HFF-Myc (cell line): ENCODE data around the gene CRBN.
A peak's percentile ranks its signal among the peaks of the same experiment; 100 is the strongest.

ENCODE experiments used
- DNase-seq: peaks from one replicate; pipeline ENCODE4 v3.0.0-alpha.2; 2011; ENCODE audit warnings: low read depth; ENCODE audit errors: extremely low read depth
- H3K4me3 ChIP-seq: replicated peaks from 2 replicates; pipeline ENCODE4 v1.5.1; 2011; ENCODE audit warnings: low read depth, mild to moderate bottlenecking, control low read depth, low read length
- TF ChIP-seq, protein P1 (sequence below): IDR thresholded peaks from 2 replicates; pipeline ENCODE4 v1.5.1; 2012; ENCODE audit warnings: mild to moderate bottlenecking, low read depth, low read length, control low read depth; ENCODE audit errors: missing control alignments

The CRBN gene

DNA sequence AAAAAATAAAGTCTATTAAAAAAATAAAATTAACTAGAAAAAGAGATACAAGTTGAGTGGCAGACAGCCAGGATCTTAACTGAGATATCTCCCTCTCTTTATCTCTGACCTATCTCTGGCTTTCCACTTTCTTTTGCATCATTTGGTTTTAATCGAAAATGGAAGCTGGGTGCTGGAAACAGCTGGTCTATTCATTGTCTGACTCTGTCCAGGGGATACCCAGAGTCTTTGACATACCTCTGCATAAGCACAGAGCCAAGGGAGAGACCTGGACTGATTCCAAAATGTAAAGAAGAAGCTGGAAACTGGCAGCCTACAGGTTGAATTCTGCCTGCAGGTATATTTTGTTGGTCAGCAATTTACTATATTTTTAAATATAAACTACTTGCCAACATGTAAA, 29.6 kb upstream of the CRBN start:
- DNase-seq, result no peak
- TF ChIP-seq, protein P1, sequence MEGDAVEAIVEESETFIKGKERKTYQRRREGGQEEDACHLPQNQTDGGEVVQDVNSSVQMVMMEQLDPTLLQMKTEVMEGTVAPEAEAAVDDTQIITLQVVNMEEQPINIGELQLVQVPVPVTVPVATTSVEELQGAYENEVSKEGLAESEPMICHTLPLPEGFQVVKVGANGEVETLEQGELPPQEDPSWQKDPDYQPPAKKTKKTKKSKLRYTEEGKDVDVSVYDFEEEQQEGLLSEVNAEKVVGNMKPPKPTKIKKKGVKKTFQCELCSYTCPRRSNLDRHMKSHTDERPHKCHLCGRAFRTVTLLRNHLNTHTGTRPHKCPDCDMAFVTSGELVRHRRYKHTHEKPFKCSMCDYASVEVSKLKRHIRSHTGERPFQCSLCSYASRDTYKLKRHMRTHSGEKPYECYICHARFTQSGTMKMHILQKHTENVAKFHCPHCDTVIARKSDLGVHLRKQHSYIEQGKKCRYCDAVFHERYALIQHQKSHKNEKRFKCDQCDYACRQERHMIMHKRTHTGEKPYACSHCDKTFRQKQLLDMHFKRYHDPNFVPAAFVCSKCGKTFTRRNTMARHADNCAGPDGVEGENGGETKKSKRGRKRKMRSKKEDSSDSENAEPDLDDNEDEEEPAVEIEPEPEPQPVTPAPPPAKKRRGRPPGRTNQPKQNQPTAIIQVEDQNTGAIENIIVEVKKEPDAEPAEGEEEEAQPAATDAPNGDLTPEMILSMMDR, result no peak
- H3K4me3 ChIP-seq, result no peak overlapping the region

DNA sequence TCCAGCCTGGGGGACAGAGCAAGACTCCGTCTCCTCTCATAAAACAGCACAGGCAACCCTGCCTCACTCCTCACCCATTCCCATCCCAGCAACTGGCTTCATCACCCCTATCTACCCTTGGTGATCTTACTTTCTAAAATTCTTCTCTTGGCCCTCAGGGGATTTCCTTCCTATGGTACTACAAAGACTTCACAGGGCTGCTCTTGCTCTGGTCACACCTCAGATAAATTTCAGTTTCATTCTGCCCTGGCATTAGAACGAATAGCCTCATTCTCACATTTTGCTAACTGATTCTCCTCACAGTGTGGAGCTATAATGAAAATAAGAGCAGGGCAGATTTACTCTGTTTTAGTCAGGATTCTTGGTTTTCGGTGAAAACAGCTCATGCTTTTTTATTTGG, 22.1 kb upstream of the CRBN start:
- TF ChIP-seq, protein P1, result no peak
- H3K4me3 ChIP-seq, result no peak overlapping the region
- no peak for DNase-seq

DNA sequence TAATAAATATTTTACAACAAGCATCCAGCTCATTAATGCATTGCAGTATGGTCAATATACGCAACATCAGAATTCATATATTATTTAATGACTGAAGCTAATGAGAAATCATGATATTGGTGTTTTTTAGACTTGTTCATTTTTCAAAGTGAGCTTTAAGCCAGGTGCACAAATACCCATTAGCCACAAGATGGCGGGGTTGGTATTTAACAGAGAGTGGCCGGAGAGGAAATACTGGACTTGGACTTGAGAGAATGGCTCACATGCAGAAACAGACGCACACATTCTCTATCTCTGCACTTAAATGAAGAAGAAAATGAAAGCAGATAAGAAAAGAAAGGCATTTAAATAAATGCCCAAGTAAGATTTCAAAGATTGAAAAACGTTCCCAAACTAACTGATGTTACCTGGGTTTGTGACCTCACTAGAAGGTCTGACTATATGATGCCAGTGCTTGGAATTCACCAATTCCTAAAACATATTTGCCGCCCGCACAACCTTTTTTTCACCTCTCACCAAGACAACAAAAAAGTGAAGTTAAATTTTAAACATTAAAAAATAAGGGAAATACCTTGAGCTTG, 21.2 kb upstream of the CRBN start:
- TF ChIP-seq, protein P1, result peak; percentile 64
- DNase-seq, result peak; percentile 17
- H3K4me3 ChIP-seq, result no peak overlapping the region

DNA sequence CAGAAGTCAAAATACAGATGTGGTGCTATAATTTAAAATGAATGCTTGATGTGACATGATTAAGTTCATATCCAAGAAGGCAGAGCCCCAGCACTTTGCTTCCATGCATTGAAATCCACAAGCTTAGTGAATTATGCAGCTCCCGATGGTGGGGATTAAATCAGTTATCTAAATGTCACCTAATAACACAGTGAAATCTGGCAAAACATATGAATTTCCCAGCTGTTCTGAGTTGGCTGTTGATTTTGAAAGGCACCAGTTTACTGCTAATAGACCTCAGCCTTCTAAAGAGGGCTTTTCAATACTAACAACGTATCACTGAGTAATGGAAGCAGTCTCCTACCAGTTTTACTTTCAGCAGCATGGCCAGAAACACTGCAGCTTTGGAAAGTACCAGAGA, 19.8 kb upstream of the CRBN start:
- TF ChIP-seq, protein P1, result no peak

DNA sequence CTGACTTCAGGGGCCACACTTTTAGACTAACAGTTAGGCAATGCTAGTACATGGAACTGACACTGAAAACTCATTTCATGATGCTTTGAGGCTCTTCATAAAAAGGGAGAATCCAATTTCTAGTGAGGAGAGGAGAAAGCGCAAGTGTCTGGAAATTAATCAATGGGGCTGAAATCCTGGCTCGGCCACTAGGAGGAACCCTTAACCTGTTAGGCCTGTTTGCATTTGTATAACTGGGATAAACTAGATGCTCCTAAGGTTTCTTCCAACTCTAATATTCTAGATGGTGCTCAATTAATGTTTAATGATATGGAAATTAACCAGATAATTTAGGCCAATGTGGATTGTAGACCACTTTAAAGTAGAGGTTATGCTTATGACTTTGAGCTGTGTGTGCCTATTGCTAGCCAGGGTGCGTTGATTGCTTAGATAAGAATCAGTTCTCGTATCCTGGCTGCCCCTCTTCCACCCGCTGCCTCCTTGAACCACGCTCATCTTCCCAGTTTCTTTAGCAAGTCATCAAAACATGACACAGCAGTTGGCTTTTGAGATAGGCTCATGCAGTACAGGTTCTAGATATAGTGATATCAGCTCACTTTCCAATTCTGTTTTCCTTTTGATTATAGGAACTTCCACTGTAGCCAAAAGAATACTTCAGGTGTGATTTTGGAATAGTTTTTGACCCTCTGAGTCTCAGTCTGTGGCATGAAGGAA, 16.8 kb upstream of the CRBN start:
- TF ChIP-seq, protein P1, result peak; percentile 57
- DNase-seq, result no peak
- no peak overlapping the region for H3K4me3 ChIP-seq

More for the DNA sequence above, 19.8 kb upstream of the CRBN start:
- no peak overlapping the region for H3K4me3 ChIP-seq
- no peak for DNase-seq

DNA sequence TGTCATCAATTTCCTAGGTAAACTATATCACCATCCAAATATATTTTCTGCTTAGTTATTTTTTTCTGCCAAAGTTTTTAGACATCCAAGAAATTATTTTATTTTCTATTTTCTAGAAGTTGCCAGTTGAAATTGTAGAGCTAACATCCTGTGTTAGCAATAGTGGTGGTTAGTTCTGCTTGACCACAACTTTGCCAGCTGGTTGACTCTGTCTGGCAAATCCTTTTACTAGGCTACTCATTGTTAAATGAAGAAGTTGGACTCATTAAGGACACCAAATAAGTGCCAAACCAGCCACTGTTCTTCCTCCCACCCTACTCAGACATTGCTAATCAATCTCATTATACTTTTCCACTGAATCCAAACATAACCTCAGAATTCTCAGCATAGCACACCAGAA, 15.4 kb upstream of the CRBN start:
- TF ChIP-seq, protein P1, result no peak
- no peak overlapping the region for H3K4me3 ChIP-seq
- DNase-seq, result no peak

DNA sequence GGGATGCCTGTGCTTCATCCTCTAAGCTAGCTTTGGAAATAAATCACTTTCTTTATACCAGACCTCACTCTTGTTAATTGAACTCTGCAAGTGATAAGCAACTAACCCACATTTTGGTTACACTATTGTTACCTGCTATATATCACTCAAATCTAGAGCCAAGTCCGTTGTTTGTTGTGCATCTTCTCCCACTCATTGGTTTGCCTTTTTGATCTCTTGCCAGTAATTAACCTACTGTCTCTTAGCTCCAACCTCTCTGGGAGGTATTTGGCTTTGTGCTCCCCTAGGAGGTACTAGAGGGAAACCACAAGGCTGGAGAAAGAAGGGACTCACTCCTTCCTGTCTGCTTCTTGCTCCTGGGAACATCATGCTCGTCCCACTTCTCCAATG, 12.8 kb upstream of the CRBN start:
- TF ChIP-seq, protein P1, result no peak
- no peak for DNase-seq

More for the DNA sequence above, 12.8 kb upstream of the CRBN start:
- no peak overlapping the region for H3K4me3 ChIP-seq
